Urinary bladder (tissue), 4 donors: ENCODE results near the gene ORM2. TPM values are rescaled to one million over a fixed set of nuclear protein-coding genes. Genes with fewer than 3 reads are reported as not detected.

Source experiments
- DNase-seq: peaks from one replicate; pipeline ENCODE4 v3.0.0-alpha.2; 2015; ENCODE audit errors: extremely low spot score
- H3K27ac ChIP-seq: one replicate; pipeline ENCODE4 v1.5.1; 2013; ENCODE audit warnings: low read depth, mild to moderate bottlenecking, moderate library complexity
- H3K36me3 ChIP-seq: one replicate; pipeline ENCODE4 v1.6.1; 2013; ENCODE audit warnings: mild to moderate bottlenecking, moderate library complexity; ENCODE audit not compliant: insufficient read depth
- H3K4me1 ChIP-seq: one replicate; pipeline ENCODE4 v1.6.1; 2013; ENCODE audit warnings: mild to moderate bottlenecking, moderate library complexity; ENCODE audit not compliant: insufficient read depth
- H3K4me3 ChIP-seq: one replicate; pipeline ENCODE4 v1.5.1; 2013; ENCODE audit warnings: low read depth, low read length
- WGBS: extraction: QIAGEN DNeasy Blood & Tissue Kit; methylation state at CpG from one replicate; pipeline ENCODE4 v1.1.7; 2013; 5-methylcytosine and 5-hydroxymethylcytosine counted together
- polyA plus RNA-seq: library from polyadenylated mRNA; stranded (reverse); fragments of 200-250 nt; gene quantifications from one replicate; pipeline ENCODE4 v1.2.3, GENCODE V29; 2013
- total RNA-seq: library from RNA; depleted of rRNA; stranded (reverse); fragments of >200 nt; gene quantifications from one replicate; pipeline ENCODE4 v1.2.3, GENCODE V29; 2014
- donor health status: healthy with polysubstance abuse.
- donor health status: healthy.

Gene ORM2
- total and polyA plus RNA-seq, 2 donors, result 3.2 TPM; not detected in 1

GRCh38 chr9:114373960-114374730, 44.5 kb downstream of the ORM2 start:
- Histone ChIP-seq H3K4me3 (no peak overlapping the region), H3K4me1 (no peaks in the 10 kb centered on the region), H3K36me3 (peaks cover 5% of the 10 kb centered on the region), H3K27ac (no peak overlapping the region)
- no peak for DNase-seq
- WGBS, result 90% methylated on average over 16 of the region's 16 CpGs

GRCh38 chr9:114374936-114375335, 45.3 kb downstream of the ORM2 start:
- Histone ChIP-seq H3K4me1 (no peaks in the 10 kb centered on the region), H3K4me3 (no peak overlapping the region), H3K36me3 (peaks cover 7% of the 10 kb centered on the region), H3K27ac (no peak overlapping the region)
- 78% methylated on average over 9 of the region's 9 CpGs for WGBS
- no peak for DNase-seq

GRCh38 chr9:114375386-114376175, 45.9 kb downstream of the ORM2 start:
- 84% methylated on average over 9 of the region's 9 CpGs for WGBS
- DNase-seq, result no peak
- no peak overlapping the region for H3K4me3 ChIP-seq
- H3K36me3 ChIP-seq, result peaks cover 7% of the 10 kb centered on the region
- no peaks in the 10 kb centered on the region for H3K4me1 ChIP-seq
- H3K27ac ChIP-seq, result no peak overlapping the region

GRCh38 chr9:114376586-114377445, 47.1 kb downstream of the ORM2 start:
- H3K36me3 ChIP-seq, result peaks cover 7% of the 10 kb centered on the region
- WGBS, result 93% methylated on average over 19 of the region's 19 CpGs
- H3K4me1 ChIP-seq, result no peaks in the 10 kb centered on the region
- DNase-seq, result no peak
- H3K4me3 ChIP-seq, result no peak overlapping the region
- H3K27ac ChIP-seq, result no peak overlapping the region

GRCh38 chr9:114378016-114378415, 48.3 kb downstream of the ORM2 start:
- Histone ChIP-seq H3K27ac (no peak overlapping the region), H3K4me1 (no peaks in the 10 kb centered on the region), H3K4me3 (no peak overlapping the region), H3K36me3 (peaks cover 7% of the 10 kb centered on the region)
- 90% methylated on average over 8 of the region's 8 CpGs for WGBS
- DNase-seq, result no peak

GRCh38 chr9:114378883-114379282, 49.2 kb downstream of the ORM2 start:
- Histone ChIP-seq H3K4me3 (no peak overlapping the region), H3K27ac (no peak overlapping the region), H3K36me3 (peaks cover 5% of the 10 kb centered on the region), H3K4me1 (no peaks in the 10 kb centered on the region)
- no peak for DNase-seq
- WGBS, result 97% methylated on average over 5 of the region's 5 CpGs

Other genes with a start within 250 kb of the ORM2 start
- 0.42 TPM for gene KIF12, start 230.6 kb upstream of the ORM2 start, total RNA-seq
- gene KIF12, start 230.6 kb upstream of the ORM2 start, polyA plus RNA-seq, result 0.11 TPM
- 21.5 TPM for gene COL27A1, start 174.3 kb upstream of the ORM2 start, total RNA-seq
- gene COL27A1, start 174.3 kb upstream of the ORM2 start, polyA plus RNA-seq, result 8.1 TPM
- 0.53 TPM for gene ORM1, start 6.8 kb upstream of the ORM2 start, total RNA-seq
- 19.2 TPM for gene ORM1, start 6.8 kb upstream of the ORM2 start, polyA plus RNA-seq
- gene AKNA, start 58.1 kb downstream of the ORM2 start, total RNA-seq, result 21.2 TPM
- 25.5 TPM for gene AKNA, start 58.1 kb downstream of the ORM2 start, polyA plus RNA-seq
- gene WHRN, start 175.6 kb downstream of the ORM2 start, total RNA-seq, result 2.4 TPM
- 12.1 TPM for gene WHRN, start 175.6 kb downstream of the ORM2 start, polyA plus RNA-seq